ENCODE results near the gene ERN2.
A peak's percentile ranks its signal among the peaks of the same experiment; 100 is the strongest.

Gene ERN2

GRCh38 chr16:23683487-23683886 is 29.5 kb downstream of the ERN2 start:
- no peak for DNase-seq (ENCODE audit: low read depth, low spot score)
- POLR2A ChIA-PET: no interaction called here
- TF ChIP-seq CTCF (IDR thresholded peaks at IDR 0.05; ENCODE audit: insufficient read depth, low read length, missing control alignments): no peak
- no peak overlapping the region for H3K4me3 ChIP-seq (ENCODE audit: low read depth, low read length)
- CTCF ChIA-PET: interaction anchor here (0.6 kb wide), 1 partner anchor 1547 kb away, joined by 3 read pairs; no protein-coding TSS in a partner anchor

GRCh38 chr16:23682181-23682580 is 30.8 kb downstream of the ERN2 start:
- no peak overlapping the region for H3K4me3 ChIP-seq (ENCODE audit: low read depth, low read length)
- TF ChIP-seq CTCF (IDR thresholded peaks at IDR 0.05; ENCODE audit: insufficient read depth, low read length, missing control alignments): no peak
- no peak for DNase-seq (ENCODE audit: low read depth, low spot score)
- POLR2A ChIA-PET: no interaction called here
- CTCF ChIA-PET: interaction anchor here (1.5 kb wide), 1 partner anchor 12 kb away, joined by 3 read pairs; no protein-coding TSS in a partner anchor

GRCh38 chr16:23679986-23680336 is 33.1 kb downstream of the ERN2 start:
- peak overlapping the region; percentile 68 for H3K4me3 ChIP-seq (ENCODE audit: low read depth, low read length)
- POLR2A ChIA-PET: interaction anchor here (0.8 kb wide), 1 partner anchor 10 kb away, joined by 3 read pairs; no protein-coding TSS in a partner anchor
- TF ChIP-seq CTCF (IDR thresholded peaks at IDR 0.05; ENCODE audit: insufficient read depth, low read length, missing control alignments): no peak
- no peak for DNase-seq (ENCODE audit: low read depth, low spot score)
- CTCF ChIA-PET: interaction anchor here (1.4 to 3.2 kb wide), 2 partner anchors 10 to 244 kb away, joined by 3 to 17 read pairs; no protein-coding TSS in a partner anchor

GRCh38 chr16:23679274-23679985 is 33.6 kb downstream of the ERN2 start:
- TF ChIP-seq CTCF (IDR thresholded peaks at IDR 0.05; ENCODE audit: insufficient read depth, low read length, missing control alignments): no peak
- peak overlapping the region; percentile 68 for H3K4me3 ChIP-seq (ENCODE audit: low read depth, low read length)
- POLR2A ChIA-PET: interaction anchor here (0.7 to 0.8 kb wide), 2 partner anchors 10 to 46 kb away, joined by 3 read pairs; no protein-coding TSS in a partner anchor
- CTCF ChIA-PET: interaction anchor here (1.4 to 3.2 kb wide), 3 partner anchors 9 to 244 kb away, joined by 3 to 17 read pairs (median 5); partner anchors contain the start of genes DCTN5 and PALB2
- DNase-seq (ENCODE audit: low read depth, low spot score): no peak

GRCh38 chr16:23678430-23679273 is 34.4 kb downstream of the ERN2 start, which contains the start of gene PLK1:
Gene PLK1 (plus strand): TSS chr16:23678889. CDS start chr16:23678933, 44 bp downstream.
- DNase-seq (ENCODE audit: low read depth, low spot score): no peak
- peak; percentile 24 for TF ChIP-seq CTCF (IDR thresholded peaks at IDR 0.05; ENCODE audit: insufficient read depth, low read length, missing control alignments)
- ChIA-PET CTCF (interaction anchor here (0.7 to 3.2 kb wide), 9 partner anchors 9 to 357 kb away, joined by 3 to 17 read pairs (median 4); partner anchors contain the start of genes DCTN5 and PALB2), POLR2A (interaction anchor here (0.7 kb wide), 1 partner anchor 45 kb away, joined by 3 read pairs; no protein-coding TSS in a partner anchor)
- H3K4me3 ChIP-seq (ENCODE audit: low read depth, low read length): peak within 1 kb of the TSS; percentile 68
